ENCODE data around the gene DLGAP1. TPM values are rescaled to one million over a fixed set of nuclear protein-coding genes. Genes with fewer than 3 reads are reported as not detected.

The DLGAP1 gene
- total and polyA plus RNA-seq, 10 of the 15 experiments (the other 5 are each of a cell fraction or from before 2014, with no cell fraction given), result 0.23 to 27.6 (median 1.9) TPM

DNA sequence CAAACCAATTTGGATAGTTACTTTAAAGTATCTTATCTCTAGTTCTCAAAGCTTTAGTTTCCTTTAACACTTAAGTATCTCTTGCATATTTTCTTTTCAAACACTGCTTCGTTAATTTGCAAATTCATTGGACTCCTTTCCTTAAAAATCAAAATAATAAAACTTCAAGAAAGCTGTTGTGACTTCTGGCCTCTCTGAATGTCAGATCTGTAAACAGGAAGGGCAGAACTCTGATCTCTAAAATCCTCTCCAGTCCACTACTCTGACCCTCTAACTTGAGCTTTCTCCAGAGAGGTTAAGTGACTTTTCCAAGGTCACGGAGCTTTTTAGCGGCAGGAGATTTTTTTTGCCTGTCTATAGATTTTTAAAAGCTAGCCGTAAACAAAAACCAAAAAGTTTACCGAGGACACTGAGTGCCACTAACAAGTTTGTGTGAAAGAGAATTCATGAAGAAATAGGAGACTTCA, 849.6 kb downstream of the DLGAP1 start:
- ChIA-PET SMC1A (ENCODE audit: uncharacterized antibody, unreplicated experiment) (interaction anchor here (1.0 to 4.5 kb wide), 14 partner anchors 10 to 322 kb away, joined by 3 to 36 read pairs (median 4); no protein-coding TSS in a partner anchor), CTCF (interaction anchor here (0.9 to 4.9 kb wide), 7 partner anchors 10 to 151 kb away, joined by 3 to 44 read pairs (median 4); no protein-coding TSS in a partner anchor), RAD21 (ENCODE audit: unreplicated experiment) (interaction anchor here (1.0 to 2.0 kb wide), 5 partner anchors 8 to 326 kb away, joined by 4 to 15 read pairs (median 5); no protein-coding TSS in a partner anchor), POLR2A (interaction anchor here (1.3 to 1.6 kb wide), 2 partner anchors 9 to 79 kb away, joined by 5 to 12 read pairs; no protein-coding TSS in a partner anchor)
- in situ Hi-C loops (cut with MboI) (no loop called here), intact Hi-C loops (cut with micrococcal nuclease; ENCODE audit: unreplicated experiment) (loop anchor here (10.0 kb wide), 1 partner anchor 431 kb away; no protein-coding TSS in a partner anchor)
- ATAC-seq (0 out of 3 replicates have a peak, but pooled peaks have one; percentile 12), DNase-seq (ENCODE audit: low read depth, low spot score) (no peak), FAIRE-seq (no peak)
- H3K9ac ChIP-seq (ENCODE audit: control insufficient read depth, insufficient read depth, low read length), result peak overlapping the region; percentile 41
- H2AFZ ChIP-seq (ENCODE audit: control insufficient read depth, low read depth, low read length), result peak overlapping the region; percentile 87
- no peaks in the 10 kb centered on the region for H3K79me2 ChIP-seq (ENCODE audit: control insufficient read depth, insufficient read depth, low read length)
- 46% methylated on average over 5 of the region's 5 CpGs for WGBS (ENCODE audit: insufficient coverage, insufficient replicate concordance, low lambda C conversion rate, missing lambda C conversion rate)
- peak overlapping the region; percentile 57 for H3K4me3 ChIP-seq
- no peak for TF ChIP-seq SPI1 (IDR thresholded peaks at IDR 0.05; ENCODE audit: borderline replicate concordance, insufficient read depth, low read depth, low read length)
- no peak for TF ChIP-seq RCOR1 (conservative IDR thresholded peaks at IDR 0.05; ENCODE audit: low read depth, low read length)
- TF ChIP-seq, protein P1, sequence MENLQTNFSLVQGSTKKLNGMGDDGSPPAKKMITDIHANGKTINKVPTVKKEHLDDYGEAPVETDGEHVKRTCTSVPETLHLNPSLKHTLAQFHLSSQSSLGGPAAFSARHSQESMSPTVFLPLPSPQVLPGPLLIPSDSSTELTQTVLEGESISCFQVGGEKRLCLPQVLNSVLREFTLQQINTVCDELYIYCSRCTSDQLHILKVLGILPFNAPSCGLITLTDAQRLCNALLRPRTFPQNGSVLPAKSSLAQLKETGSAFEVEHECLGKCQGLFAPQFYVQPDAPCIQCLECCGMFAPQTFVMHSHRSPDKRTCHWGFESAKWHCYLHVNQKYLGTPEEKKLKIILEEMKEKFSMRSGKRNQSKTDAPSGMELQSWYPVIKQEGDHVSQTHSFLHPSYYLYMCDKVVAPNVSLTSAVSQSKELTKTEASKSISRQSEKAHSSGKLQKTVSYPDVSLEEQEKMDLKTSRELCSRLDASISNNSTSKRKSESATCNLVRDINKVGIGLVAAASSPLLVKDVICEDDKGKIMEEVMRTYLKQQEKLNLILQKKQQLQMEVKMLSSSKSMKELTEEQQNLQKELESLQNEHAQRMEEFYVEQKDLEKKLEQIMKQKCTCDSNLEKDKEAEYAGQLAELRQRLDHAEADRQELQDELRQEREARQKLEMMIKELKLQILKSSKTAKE (IDR thresholded peaks at IDR 0.05; ENCODE audit: low read depth, poor library complexity, severe bottlenecking), result no peak
- H3K36me3 ChIP-seq (ENCODE audit: control insufficient read depth in 2 of 2, insufficient read depth in 2 of 2, low read length in 1 of 2), result no peaks in the 10 kb centered on the region
- H3K27ac ChIP-seq (ENCODE audit: control insufficient read depth, insufficient read depth), result peak overlapping the region; percentile 56
- H3K4me2 ChIP-seq (ENCODE audit: control insufficient read depth, insufficient read depth), result peak overlapping the region; percentile 82
- H3K27me3 ChIP-seq (replicated peaks in 1 of 2; ENCODE audit: control insufficient read depth in 2 of 2, insufficient read depth in 2 of 2, low read length in 1 of 2), result no peaks in the 10 kb centered on the region
- peaks cover 25% of the 10 kb centered on the region for H3K4me1 ChIP-seq (ENCODE audit: control insufficient read depth, insufficient read depth, low read length)
- H4K20me1 ChIP-seq (ENCODE audit: control insufficient read depth, insufficient read depth), result no peaks in the 10 kb centered on the region
- no peaks in the 10 kb centered on the region for H3K9me3 ChIP-seq (replicated peaks; ENCODE audit: control insufficient read depth, insufficient read depth, low read length)
- BruUV-seq (replicated peaks), result no TSS peak
